HCT116 (cell line): ENCODE data around the gene REG3G. TPM values are rescaled to one million over a fixed set of nuclear protein-coding genes. Genes with fewer than 3 reads are reported as not detected.

ENCODE experiments used
- ATAC-seq: fragments of 200-7000 bp; cut with Tn5 transposase; 2 replicates; pipeline ENCODE4 v1.9.1; 2020; ENCODE audit warnings: mild to moderate bottlenecking, moderate library complexity
- BruUV-seq: library from RNA; stranded (reverse); fragments of 400-500 nt; replicated peaks from 2 replicates; lab custom pipeline; 2021; lab: Mats Ljungman, UMichigan
- CTCF ChIA-PET: fragments of 300-600 bp; sonication (Branson Sonifier 250); formaldehyde crosslinking; loops from one replicate; lab custom pipeline; 2021; ENCODE audit warnings: antibody characterized with exemption; lab: Charles Lee
- POLR2A ChIA-PET: fragments of 300-600, 350-600 bp; sonication (Branson Sonifier 250); formaldehyde crosslinking; loops from one replicate; lab custom pipeline; 2021; ENCODE audit warnings: antibody characterized with exemption; lab: Charles Lee
- RAD21 ChIA-PET, 2 experiments: fragments of 300-600 bp; sonication (Branson Sonifier 250); formaldehyde crosslinking; loops; one replicate each; lab custom pipeline; 2023; ENCODE audit warnings: low total read pairs in 2 of 2; ENCODE audit not compliant: uncharacterized antibody in 2 of 2, unreplicated experiment in 2 of 2, low non-redundant PET in 1 of 2; lab: Charles Lee
- DNase-seq: peaks from one replicate; pipeline ENCODE4 v3.0.0-alpha.2; 2010; ENCODE audit warnings: low read depth, low spot score
- H2AFZ ChIP-seq: fragments of 200-600 bp; shearing (Covaris generic), sonication (generic); 2 replicates; pipeline ENCODE4 v1.6.1; 2017; ENCODE audit warnings: low read depth, mixed run types, mixed read lengths, antibody characterized with exemption, low read length; ENCODE audit not compliant: poor library complexity, severe bottlenecking
- H3K27ac ChIP-seq: 2 replicates; pipeline ENCODE4 v1.5.1; 2012; ENCODE audit warnings: low read depth, low read length
- H3K27me3 ChIP-seq: fragments of 200-600 bp; sonication (generic); 2 replicates; pipeline ENCODE4 v1.6.1; 2016; ENCODE audit warnings: mixed run types, low read length, mixed read lengths; ENCODE audit not compliant: insufficient read depth
- H3K36me3 ChIP-seq, 2 experiments: fragments of 200-500 bp in 1 of 2; fragments of 200-600 bp in 1 of 2; sonication (Bioruptor generic) in 1 of 2; sonication (generic) in 1 of 2; 2 replicates each; pipeline versions ENCODE4 v1.5.1 to v1.6.1; 2014 to 2016; ENCODE audit warnings: low read length in 2 of 2, inconsistent platforms in 1 of 2, mixed read lengths in 1 of 2, mixed run types in 1 of 2; ENCODE audit not compliant: insufficient read depth in 2 of 2, control insufficient read depth in 1 of 2
- H3K4me1 ChIP-seq, 2 experiments: fragments of 200-600 bp in 1 of 2; sonication (generic) in 1 of 2; 2 replicates each; pipeline versions ENCODE4 v1.5.1 to v1.6.1; 2012 to 2017; ENCODE audit warnings: low read length in 2 of 2, inconsistent platforms in 1 of 2, mild to moderate bottlenecking in 1 of 2, mixed read lengths in 1 of 2, mixed run types in 1 of 2, moderate library complexity in 1 of 2; ENCODE audit not compliant: insufficient read depth in 2 of 2, control insufficient read depth in 1 of 2
- H3K4me2 ChIP-seq: fragments of 200-600 bp; sonication (generic); 2 replicates; pipeline ENCODE4 v1.6.1; 2017; ENCODE audit warnings: mixed run types, low read length, mixed read lengths
- H3K4me3 ChIP-seq, 2 experiments: fragments of 200-600 bp in 1 of 2; sonication (generic) in 1 of 2; replicated peaks in 1 of 2; 2 replicates each; pipeline ENCODE4 v1.5.1; 2011 to 2016; ENCODE audit warnings: low read length in 2 of 2, control low read depth in 1 of 2, low read depth in 1 of 2, mild to moderate bottlenecking in 1 of 2, mixed read lengths in 1 of 2, mixed run types in 1 of 2
- H3K79me2 ChIP-seq: fragments of 200-600 bp; sonication (generic); 2 replicates; pipeline ENCODE4 v1.6.1; 2017; ENCODE audit warnings: mild to moderate bottlenecking, mixed run types, low read length, moderate library complexity, mixed read lengths; ENCODE audit not compliant: insufficient read depth
- H3K9ac ChIP-seq: fragments of 200-600 bp; sonication (generic); 2 replicates; pipeline ENCODE4 v1.6.1; 2016; ENCODE audit warnings: low read length, mixed read lengths
- H3K9me2 ChIP-seq: fragments of 200-600 bp; sonication (generic), shearing (Covaris generic); 2 replicates; pipeline ENCODE4 v1.6.1; 2017; ENCODE audit warnings: mixed run types, mild to moderate bottlenecking, moderate library complexity; ENCODE audit not compliant: insufficient read depth
- H3K9me3 ChIP-seq, 2 experiments: fragments of 200-500 bp in 1 of 2; fragments of 200-600 bp in 1 of 2; sonication (Bioruptor generic) in 1 of 2; sonication (generic) in 1 of 2; 2 replicates each; pipeline ENCODE4 v1.6.1; 2014 to 2017; ENCODE audit warnings: low read length in 2 of 2, mixed read lengths in 2 of 2, inconsistent platforms in 1 of 2, low read depth in 1 of 2, mild to moderate bottlenecking in 1 of 2, mixed run types in 1 of 2, moderate library complexity in 1 of 2; ENCODE audit not compliant: control insufficient read depth in 1 of 2, insufficient read depth in 1 of 2
- H4K20me1 ChIP-seq: fragments of 200-600 bp; sonication (generic), shearing (Covaris generic); 2 replicates; pipeline ENCODE4 v1.6.1; 2017; ENCODE audit warnings: mixed run types, mild to moderate bottlenecking, moderate library complexity; ENCODE audit not compliant: insufficient read depth
- CTCF ChIP-seq, 3 experiments: fragments of 200-600 bp in 1 of 3; sonication (generic) in 1 of 3; IDR thresholded peaks in 2 of 3; conservative IDR thresholded peaks in 1 of 3; 2 replicates each; pipeline ENCODE4 v1.5.1; 2012 to 2017; ENCODE audit warnings: low read depth in 2 of 3, low read length in 2 of 3, antibody characterized with exemption in 1 of 3, borderline replicate concordance in 1 of 3, control low read depth in 1 of 3, mild to moderate bottlenecking in 1 of 3, mixed read lengths in 1 of 3, mixed run types in 1 of 3, moderate library complexity in 1 of 3; ENCODE audit not compliant: insufficient read depth in 1 of 3
- ELF1 ChIP-seq: IDR thresholded peaks from 2 replicates; pipeline ENCODE4 v1.6.1; 2012; ENCODE audit warnings: low read depth, borderline replicate concordance
- FOSL1 ChIP-seq: IDR thresholded peaks from 2 replicates; pipeline ENCODE4 v1.6.1; 2012; ENCODE audit warnings: low read depth
- JUND ChIP-seq: IDR thresholded peaks from 2 replicates; pipeline ENCODE4 v1.6.1; 2012
- MAX ChIP-seq: IDR thresholded peaks from 2 replicates; pipeline ENCODE4 v1.6.1; 2012
- POLR2A ChIP-seq: IDR thresholded peaks from 2 replicates; pipeline ENCODE4 v1.7.0; 2011; ENCODE audit warnings: borderline replicate concordance; ENCODE audit not compliant: insufficient read depth, insufficient read length; ENCODE audit errors: extremely low read depth
- POLR2AphosphoS5 ChIP-seq: IDR thresholded peaks from 2 replicates; pipeline ENCODE4 v1.6.1; 2011; ENCODE audit warnings: mild to moderate bottlenecking, low read depth, low read length, moderate library complexity
- SP1 ChIP-seq: IDR thresholded peaks from 2 replicates; pipeline ENCODE4 v1.6.1; 2012; ENCODE audit warnings: low read depth
- YY1 ChIP-seq: IDR thresholded peaks from 2 replicates; pipeline ENCODE4 v1.6.1; 2011; ENCODE audit warnings: low read length, low read depth, moderate library complexity, mild to moderate bottlenecking; ENCODE audit not compliant: insufficient replicate concordance; ENCODE audit errors: extremely low read depth
- intact Hi-C: fragments of 100-400 bp; cut with micrococcal nuclease; formaldehyde crosslinking; loops from 2 replicates; pipeline ENCODE4 v1.10.0; 2022
- total RNA-seq: library from RNA; stranded (reverse); gene quantifications from one replicate; pipeline ENCODE4 v1.2.1, GENCODE V29; 2021; ENCODE audit not compliant: unreplicated experiment
- TF ChIP-seq, protein P1 (sequence below): IDR thresholded peaks from 2 replicates; pipeline ENCODE4 v1.6.1; 2012
- TF ChIP-seq, protein P2 (sequence below): IDR thresholded peaks from 2 replicates; pipeline ENCODE4 v1.6.1; 2012; ENCODE audit warnings: low read depth

Gene REG3G
- total RNA-seq, 1 experiment from 2014 or later = 0.86 TPM

- TF ChIP-seq YY1 (no peak), ELF1 (no peak), POLR2AphosphoS5 (no peak), SP1 (no peak), JUND (no peak), FOSL1 (no peak), CTCF (IDR thresholded peaks at IDR 0.05 in 2 of 3, conservative IDR thresholded peaks at IDR 0.05 in 1 of 3; ENCODE audit: borderline replicate concordance in 1 of 3, insufficient read depth in 1 of 3, low read depth in 2 of 3, low read length in 2 of 3) (no peak), POLR2A (no peak), MAX (no peak)
- TF ChIP-seq, protein P1, sequence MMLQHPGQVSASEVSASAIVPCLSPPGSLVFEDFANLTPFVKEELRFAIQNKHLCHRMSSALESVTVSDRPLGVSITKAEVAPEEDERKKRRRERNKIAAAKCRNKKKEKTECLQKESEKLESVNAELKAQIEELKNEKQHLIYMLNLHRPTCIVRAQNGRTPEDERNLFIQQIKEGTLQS = no peak
- TF ChIP-seq, protein P2, sequence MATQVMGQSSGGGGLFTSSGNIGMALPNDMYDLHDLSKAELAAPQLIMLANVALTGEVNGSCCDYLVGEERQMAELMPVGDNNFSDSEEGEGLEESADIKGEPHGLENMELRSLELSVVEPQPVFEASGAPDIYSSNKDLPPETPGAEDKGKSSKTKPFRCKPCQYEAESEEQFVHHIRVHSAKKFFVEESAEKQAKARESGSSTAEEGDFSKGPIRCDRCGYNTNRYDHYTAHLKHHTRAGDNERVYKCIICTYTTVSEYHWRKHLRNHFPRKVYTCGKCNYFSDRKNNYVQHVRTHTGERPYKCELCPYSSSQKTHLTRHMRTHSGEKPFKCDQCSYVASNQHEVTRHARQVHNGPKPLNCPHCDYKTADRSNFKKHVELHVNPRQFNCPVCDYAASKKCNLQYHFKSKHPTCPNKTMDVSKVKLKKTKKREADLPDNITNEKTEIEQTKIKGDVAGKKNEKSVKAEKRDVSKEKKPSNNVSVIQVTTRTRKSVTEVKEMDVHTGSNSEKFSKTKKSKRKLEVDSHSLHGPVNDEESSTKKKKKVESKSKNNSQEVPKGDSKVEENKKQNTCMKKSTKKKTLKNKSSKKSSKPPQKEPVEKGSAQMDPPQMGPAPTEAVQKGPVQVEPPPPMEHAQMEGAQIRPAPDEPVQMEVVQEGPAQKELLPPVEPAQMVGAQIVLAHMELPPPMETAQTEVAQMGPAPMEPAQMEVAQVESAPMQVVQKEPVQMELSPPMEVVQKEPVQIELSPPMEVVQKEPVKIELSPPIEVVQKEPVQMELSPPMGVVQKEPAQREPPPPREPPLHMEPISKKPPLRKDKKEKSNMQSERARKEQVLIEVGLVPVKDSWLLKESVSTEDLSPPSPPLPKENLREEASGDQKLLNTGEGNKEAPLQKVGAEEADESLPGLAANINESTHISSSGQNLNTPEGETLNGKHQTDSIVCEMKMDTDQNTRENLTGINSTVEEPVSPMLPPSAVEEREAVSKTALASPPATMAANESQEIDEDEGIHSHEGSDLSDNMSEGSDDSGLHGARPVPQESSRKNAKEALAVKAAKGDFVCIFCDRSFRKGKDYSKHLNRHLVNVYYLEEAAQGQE = no peak
- Histone ChIP-seq H3K79me2 (no peaks in the 10 kb centered on the region), H3K9ac (no peak overlapping the region), H3K4me3 (no peak overlapping the region), H3K27me3 (no peaks in the 10 kb centered on the region), H3K36me3 (no peaks in the 10 kb centered on the region), H2AFZ (no peak overlapping the region), H3K4me1 (no peaks in the 10 kb centered on the region), H3K9me3 (peaks cover 0 to 25% of the 10 kb centered on the region in 2 experiments; a peak in 2 of 4 replicates), H3K4me2 (no peak overlapping the region), H3K27ac (no peak overlapping the region), H3K9me2 (no peaks in the 10 kb centered on the region), H4K20me1 (no peaks in the 10 kb centered on the region)
- CTCF ChIA-PET = no interaction called here
- intact Hi-C loops = no loop called here
- POLR2A ChIA-PET = no interaction called here
- RAD21 ChIA-PET = no interaction called here
- BruUV-seq = no TSS peak
- ATAC-seq (no peak), DNase-seq (no peak)
Measured at GRCh38 chr2:79004680-79005079, 20.8 kb upstream of the REG3G start.
